Activated naive CD4-positive, alpha-beta T cell treated with anti-CD3 and anti-CD28 coated beads, Interleukin-2, amount 50 U/mL, for 72 hours (primary cell): ENCODE results near the gene TLR1. TPM values are rescaled to one million over a fixed set of nuclear protein-coding genes. Genes with fewer than 3 reads are reported as not detected.
"Not testable (repeated sequence)": the region's sequence is repeated elsewhere in the genome, so short reads cannot be mapped to it uniquely, and the experiment has no call there.

Source experiments
- ATAC-seq, 2 donors: fragments of 150-1000 bp; cut with Tn5 transposase; 2 replicates each; pipeline ENCODE4 v1.10.0; 2021; ENCODE audit warnings: mild to moderate bottlenecking in 2 of 2, moderate library complexity in 2 of 2
- DNase-seq, 2 donors: peaks; one replicate each; pipeline ENCODE4 v3.0.0; 2021 to 2022; ENCODE audit warnings: low spot score in 2 of 2
- H3K27ac Mint-ChIP-seq, 2 donors: one replicate each; pipeline ENCODE4 v1.8.0; 2022; ENCODE audit warnings: mild to moderate bottlenecking in 2 of 2, mixed read lengths in 2 of 2
- H3K36me3 Mint-ChIP-seq, 2 donors: one replicate each; pipeline ENCODE4 v1.8.0; 2022; ENCODE audit warnings: mixed read lengths in 2 of 2
- H3K9me3 Mint-ChIP-seq, 2 donors: one replicate each; pipeline ENCODE4 v1.8.0; 2022; ENCODE audit warnings: mixed read lengths in 2 of 2
- total RNA-seq, 2 donors: library from RNA; stranded (reverse); gene quantifications; one replicate each; pipeline ENCODE4 v1.2.3, GENCODE V29; 2022

TLR1 gene
- total RNA-seq, 2 donors from 2014 or later, result 1.1 to 3.2 TPM

DNA sequence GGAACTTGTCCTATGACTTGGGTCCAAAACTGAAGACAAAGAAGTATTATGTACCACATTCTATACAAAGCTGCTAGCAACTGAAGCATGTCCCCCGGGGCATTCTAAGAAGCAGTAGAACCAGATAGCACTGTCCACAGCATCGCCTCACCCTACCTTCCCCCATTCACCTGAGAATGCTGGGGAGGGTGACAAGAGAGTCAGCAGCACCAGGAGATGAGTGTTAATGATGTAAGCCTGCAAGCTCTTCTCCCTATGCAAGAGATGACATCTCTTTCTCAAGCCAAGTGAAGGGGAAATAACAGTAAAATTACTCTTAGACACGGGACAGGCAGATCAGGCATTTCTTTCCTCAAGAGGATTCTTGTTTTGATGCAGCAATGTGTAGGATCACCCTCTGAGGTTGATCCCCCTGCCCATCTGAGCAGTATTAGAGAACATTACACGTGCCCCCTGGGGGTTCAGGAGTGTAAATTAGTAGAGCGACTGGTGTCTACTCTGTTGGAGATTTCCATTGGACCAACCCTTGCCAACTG is 13.9 kb upstream of the TLR1 start:
- no peak for DNase-seq
- H3K36me3 Mint-ChIP-seq, result peaks cover 17 to 18% of the 10 kb centered on the region in 2 donors
- no peak for ATAC-seq
- no peak overlapping the region for H3K27ac Mint-ChIP-seq
- peaks cover 8 to 30% of the 10 kb centered on the region in 2 donors for H3K9me3 Mint-ChIP-seq

DNA sequence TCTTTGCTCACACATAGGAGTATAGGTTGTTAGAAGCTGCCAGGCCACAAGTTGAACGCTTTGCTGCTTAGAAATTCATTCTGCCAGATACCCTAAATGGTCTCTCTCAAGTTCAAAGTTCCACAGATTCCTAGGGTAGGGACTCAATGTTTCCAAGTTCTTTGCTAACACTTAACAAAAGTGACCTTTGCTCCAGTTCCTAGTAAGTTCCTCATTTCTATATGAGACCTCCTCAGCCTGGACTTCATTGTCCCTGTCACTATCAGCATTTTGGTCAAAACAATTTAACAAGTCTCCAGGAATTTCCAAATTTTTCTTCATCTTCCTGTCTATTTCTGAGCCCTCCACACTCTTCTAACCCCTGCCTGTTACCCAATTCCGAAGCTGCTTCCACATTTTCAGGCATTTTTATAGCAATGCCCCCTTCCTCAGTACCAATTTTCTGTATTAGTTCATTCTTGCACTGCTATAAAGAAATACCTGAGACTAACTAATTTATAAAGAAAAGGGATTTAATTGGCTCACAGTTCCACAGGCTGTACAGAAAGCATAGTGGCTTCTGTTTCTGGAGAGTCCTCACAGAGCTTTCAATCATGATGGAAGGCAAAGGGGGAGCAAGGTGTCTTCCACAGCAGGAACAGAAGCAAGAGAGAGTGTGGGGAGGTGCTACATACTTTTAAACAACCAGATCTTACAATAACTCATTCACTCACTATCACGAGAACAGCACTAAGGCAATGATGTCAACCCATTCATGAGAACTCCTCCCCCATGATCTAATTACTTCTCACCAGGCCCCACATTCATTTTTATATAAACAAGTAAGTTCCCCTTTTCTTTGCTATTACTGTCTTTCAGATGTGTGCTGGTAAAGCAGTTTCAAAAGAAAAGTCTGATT is 11.5 kb upstream of the TLR1 start:
- no peak for DNase-seq
- Mint-ChIP-seq H3K27ac (no peak overlapping the region), H3K9me3 (peaks cover 0 to 17% of the 10 kb centered on the region in 2 donors), H3K36me3 (peaks cover 6 to 7% of the 10 kb centered on the region in 2 donors)
- no peak for ATAC-seq

DNA sequence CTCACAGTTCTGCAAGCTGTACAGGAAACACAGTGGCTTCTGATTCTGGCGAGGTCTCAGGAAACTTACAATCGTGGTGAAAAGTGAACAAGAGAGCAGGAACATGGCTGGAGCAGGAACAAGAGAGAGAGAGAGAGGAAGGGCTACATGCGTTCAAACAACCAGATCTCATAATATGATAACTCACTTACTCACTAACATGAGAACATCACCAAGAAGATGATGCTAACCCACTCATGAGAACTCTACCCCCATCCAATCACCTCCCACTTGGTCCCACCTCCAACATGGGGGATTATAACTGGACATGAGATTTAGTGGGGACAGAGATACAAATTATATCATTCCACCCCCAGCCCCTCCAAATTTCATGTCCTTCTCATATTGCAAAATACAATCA is 9.8 kb upstream of the TLR1 start:
- Mint-ChIP-seq H3K36me3 (peaks cover 6 to 7% of the 10 kb centered on the region in 2 donors), H3K27ac (no peak overlapping the region), H3K9me3 (peaks cover 0 to 17% of the 10 kb centered on the region in 2 donors)
- no peak for ATAC-seq
- no peak for DNase-seq

DNA sequence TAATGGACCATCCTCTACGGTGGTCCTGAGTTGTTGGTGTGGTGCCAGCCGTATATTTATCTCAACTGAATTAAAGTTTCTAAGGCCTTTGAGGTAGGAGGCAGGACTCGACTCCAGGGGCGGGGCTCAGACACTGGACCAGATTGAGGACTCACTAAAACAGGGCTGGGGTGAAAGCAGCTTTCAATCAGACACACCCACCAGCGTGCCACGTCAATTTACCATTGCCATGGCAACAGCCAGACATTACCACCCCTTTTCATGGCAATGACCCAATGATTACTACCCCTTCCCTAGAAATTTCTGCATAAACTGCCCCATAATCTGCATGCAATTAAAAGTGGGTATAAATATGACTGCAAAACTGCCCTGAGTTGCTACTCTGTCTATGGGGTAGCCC is 6.7 kb upstream of the TLR1 start:
- ATAC-seq, result no peak
- peaks cover 6 to 7% of the 10 kb centered on the region in 2 donors for H3K36me3 Mint-ChIP-seq
- no peak for DNase-seq

DNA sequence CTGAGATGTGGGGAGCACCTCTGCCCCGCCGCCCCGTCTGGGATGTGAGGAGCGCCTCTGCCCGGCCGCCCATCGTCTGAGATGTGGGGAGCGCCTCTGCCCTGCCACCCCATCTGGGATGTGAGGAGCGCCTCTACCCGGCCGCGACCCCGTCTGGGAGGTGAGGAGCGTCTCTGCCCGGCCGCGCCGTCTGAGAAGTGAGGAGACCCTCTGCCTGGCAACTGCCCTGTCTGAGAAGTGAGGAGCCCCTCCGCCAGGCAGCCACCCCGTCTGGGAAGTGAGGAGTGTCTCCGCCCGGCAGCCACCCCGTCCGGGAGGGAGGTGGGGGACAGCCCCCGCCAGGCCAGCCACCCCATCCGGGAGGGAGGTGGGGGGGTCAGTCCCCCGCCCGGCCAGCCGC is 2.9 kb upstream of the TLR1 start:
- not testable (repeated sequence) for ATAC-seq, DNase-seq, H3K27ac Mint-ChIP-seq
- H3K36me3 Mint-ChIP-seq, result peaks cover 9 to 12% of the 10 kb centered on the region in 2 donors
- peaks cover 4 to 11% of the 10 kb centered on the region in 2 donors for H3K9me3 Mint-ChIP-seq

More for the DNA sequence above, 6.7 kb upstream of the TLR1 start:
- Mint-ChIP-seq H3K27ac (no peak overlapping the region), H3K9me3 (peaks cover 0 to 17% of the 10 kb centered on the region in 2 donors)

DNA sequence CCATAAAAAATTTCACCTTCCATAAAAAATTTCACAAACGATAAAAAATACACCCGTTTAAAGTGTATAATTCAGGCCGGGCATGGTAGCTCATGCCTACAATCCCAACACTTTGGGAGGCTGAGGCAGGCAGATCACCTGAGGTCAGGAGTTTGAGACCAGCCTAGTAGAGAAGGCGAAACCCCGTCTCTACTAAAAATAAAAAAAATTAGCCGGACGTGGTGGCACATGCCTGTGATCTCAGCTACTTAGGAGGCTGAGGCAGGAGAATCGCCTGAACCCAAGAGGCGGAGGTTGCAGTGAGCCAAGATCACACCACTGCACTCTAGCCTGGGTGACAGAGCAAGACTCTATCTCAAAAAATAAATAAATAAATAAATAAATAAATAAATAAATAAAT is 1.7 kb upstream of the TLR1 start:
- H3K36me3 Mint-ChIP-seq, result peaks cover 17 to 24% of the 10 kb centered on the region in 2 donors
- peak overlapping the region in 1 of 2 donors; percentile 91 for H3K27ac Mint-ChIP-seq
- not testable (repeated sequence) for ATAC-seq, DNase-seq
- peaks cover 11 to 16% of the 10 kb centered on the region in 2 donors for H3K9me3 Mint-ChIP-seq

DNA sequence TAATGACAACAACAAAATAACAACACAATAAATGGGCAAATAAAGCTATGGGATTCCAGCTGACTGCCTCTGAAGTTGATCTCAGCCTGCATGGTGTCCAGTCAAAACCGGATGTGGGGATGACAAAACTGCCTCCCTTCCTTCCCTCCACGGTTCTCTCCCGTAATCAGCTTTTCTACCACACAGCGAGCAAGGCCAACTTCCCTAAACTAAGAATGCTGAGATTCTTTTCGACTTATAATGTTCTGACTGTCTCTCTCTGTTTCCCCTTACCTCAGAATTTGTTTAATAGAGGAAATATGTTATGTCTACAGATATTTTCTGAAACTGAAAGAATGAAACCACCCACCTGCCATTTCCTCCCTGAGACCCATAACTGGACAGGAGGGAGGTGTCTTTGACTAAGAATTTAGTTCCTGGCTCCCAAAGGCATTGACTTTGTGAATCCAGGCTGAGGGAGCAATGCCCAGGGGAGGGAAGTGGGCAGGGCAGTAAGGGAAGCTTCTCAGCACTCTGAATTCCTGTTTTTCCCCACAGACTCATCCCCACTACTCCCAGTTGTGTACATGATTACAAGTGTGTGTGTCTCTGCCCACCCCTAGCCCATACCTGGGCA is 1.0 kb upstream of the TLR1 start:
- peaks cover 17 to 22% of the 10 kb centered on the region in 2 donors for H3K9me3 Mint-ChIP-seq
- peak; percentile 36 to 56 for ATAC-seq

DNA sequence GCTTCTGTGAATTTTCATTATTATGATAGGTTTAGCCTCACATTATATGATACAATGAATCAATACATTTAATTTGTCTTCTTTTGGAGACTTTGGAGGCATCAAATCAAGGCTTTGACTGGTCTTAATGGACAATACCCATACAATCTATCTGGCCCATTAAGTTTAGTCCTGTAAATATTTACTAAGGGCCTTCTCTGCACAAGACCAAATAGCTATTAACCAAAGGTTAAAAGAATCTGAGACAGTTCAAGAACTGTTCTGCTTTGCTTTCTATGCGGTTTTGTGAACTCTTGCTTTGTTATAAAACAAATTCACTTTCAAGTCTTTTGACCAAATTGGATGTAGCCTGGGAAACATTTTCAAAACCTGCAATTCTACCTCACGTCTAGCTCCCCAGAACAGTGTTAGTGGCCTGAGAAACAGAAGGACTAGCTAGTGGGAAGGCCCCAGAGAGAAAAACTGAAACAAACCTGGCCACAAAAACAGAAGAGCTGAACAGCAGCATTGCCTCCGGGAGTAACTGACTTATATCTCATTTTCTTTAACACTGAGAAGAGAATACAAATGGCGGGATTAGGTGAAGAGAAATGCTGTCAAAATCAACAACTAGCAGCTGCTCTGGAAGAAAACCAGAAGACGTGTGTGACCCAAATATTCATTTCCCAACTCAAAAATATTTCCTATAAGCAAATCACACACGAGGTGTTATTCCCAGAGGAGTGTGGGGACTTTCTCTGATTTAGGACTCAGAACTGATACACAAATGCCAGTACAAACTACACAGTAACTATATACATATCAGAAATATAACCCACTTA is 548 bp downstream of the TLR1 start:
- H3K36me3 Mint-ChIP-seq, result peaks cover 39 to 46% of the 10 kb centered on the region in 2 donors
- DNase-seq (peak; percentile 14 to 58), ATAC-seq (peak; percentile 70 to 91)
- peaks cover 27 to 34% of the 10 kb centered on the region in 2 donors for H3K9me3 Mint-ChIP-seq
- peak overlapping the region; percentile 91 to 94 for H3K27ac Mint-ChIP-seq

More for the DNA sequence above, 1.0 kb upstream of the TLR1 start:
- Mint-ChIP-seq H3K27ac (peak overlapping the region; percentile 67 to 91), H3K36me3 (peaks cover 23 to 30% of the 10 kb centered on the region in 2 donors)
- DNase-seq, result no peak

DNA sequence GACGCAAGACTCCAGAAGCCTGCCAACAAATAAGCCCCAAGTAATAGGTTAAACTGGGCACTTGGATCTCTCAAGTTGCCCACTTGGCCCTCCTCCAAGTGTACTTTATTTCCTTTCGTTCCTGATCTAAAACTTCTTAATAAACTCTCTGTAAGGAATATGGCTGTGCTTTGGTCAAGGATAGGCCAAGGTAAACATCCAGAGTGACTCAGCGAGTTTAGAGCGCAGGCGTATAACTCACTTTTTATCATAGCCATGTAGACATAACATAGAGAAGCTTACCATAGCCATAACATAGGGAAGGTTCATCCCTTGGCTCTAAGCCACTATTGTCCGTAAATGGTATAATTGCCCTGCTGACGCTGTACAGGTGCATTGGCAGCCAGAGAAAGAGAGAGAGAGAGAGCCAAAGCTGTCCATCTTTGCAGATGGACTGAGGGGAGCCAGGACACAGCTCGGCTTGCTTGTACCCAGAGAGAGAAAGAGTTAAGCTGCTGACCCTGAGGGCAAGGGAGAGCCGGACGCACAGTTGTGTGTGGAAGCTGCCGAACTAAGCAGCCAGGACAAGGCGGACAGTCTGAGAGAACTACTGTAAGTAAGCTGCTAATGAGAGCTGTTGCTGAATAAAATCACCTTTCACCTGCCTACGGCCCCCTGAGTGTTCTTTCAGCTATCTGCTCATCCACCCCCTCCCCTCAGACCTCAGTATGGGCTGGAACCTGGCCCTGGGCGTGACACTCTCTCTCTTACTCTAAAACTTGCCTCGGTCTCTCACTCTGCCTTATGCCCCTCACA is 1.8 kb downstream of the TLR1 start:
- DNase-seq (no peak), ATAC-seq (no peak)
- Mint-ChIP-seq H3K27ac (peak overlapping the region in 1 of 2 donors; percentile 33), H3K36me3 (peaks cover 42 to 49% of the 10 kb centered on the region in 2 donors), H3K9me3 (peaks cover 29 to 36% of the 10 kb centered on the region in 2 donors)

DNA sequence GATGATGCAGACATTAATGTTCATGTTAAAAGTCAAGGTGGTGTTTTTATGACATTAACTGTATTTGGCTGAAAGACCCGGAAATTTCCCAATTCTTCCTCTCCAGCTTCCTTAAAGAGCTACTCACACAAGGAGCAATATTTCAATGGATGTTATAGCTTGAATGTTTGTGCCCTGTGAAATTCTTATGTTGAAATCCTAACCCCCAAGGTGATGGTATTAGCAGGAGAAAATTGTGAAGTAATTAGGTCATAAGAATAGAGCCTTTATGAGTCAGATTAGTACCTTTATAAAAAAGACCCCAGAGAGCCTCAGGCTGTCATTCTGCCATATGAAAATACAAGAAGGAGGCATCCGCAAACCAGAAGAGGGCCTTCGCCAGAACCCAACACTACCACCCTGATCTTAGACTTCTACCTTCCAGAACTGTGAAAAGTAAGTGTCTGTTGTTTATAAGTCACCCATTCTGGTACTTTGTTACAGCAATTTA is 3.6 kb downstream of the TLR1 start:
- peaks cover 42 to 49% of the 10 kb centered on the region in 2 donors for H3K36me3 Mint-ChIP-seq
- no peak overlapping the region for H3K27ac Mint-ChIP-seq

DNA sequence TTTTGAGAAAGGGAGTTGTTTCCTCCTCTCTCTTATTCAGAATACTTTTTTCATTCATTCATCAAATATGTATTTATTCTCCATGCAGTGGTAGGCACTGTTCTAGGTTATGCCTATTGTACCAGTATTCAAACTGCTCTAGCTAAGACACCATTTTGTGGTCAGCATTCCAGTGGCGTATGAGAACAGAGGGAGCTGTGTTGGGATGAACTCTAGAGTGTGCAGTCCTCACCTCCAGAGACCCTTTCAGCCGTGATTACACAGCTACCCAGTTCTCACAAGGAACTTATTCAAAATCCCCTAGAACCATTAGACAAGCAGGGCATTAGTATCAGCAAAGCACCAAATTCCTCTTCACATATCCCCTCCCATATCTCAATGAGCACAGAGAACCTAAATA is 4.2 kb downstream of the TLR1 start:
- peaks cover 42% of the 10 kb centered on the region in 2 donors for H3K9me3 Mint-ChIP-seq
- ATAC-seq (no peak), DNase-seq (no peak)
- H3K27ac Mint-ChIP-seq, result no peak overlapping the region
- peaks cover 42 to 49% of the 10 kb centered on the region in 2 donors for H3K36me3 Mint-ChIP-seq

More for the DNA sequence above, 3.6 kb downstream of the TLR1 start:
- no peak for ATAC-seq
- DNase-seq, result no peak
- peaks cover 36 to 41% of the 10 kb centered on the region in 2 donors for H3K9me3 Mint-ChIP-seq

DNA sequence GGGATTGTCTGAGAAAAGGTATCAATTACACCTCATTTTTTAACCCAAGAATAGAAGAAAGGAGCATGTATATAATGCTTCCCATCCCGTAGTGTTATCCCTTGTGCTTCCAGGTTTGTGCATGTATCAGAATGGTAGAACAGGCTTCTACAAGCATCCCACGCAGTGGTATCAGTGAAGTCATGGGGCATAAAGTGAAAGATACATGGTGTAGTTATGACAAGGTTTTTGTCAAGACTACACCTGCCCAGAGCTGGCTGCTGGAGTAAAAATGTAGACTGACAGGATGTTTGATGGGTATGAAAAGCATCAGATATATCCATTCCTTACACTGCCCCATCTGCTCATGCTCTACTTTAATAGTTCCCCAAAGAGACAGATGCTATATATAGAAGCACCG is 9.5 kb downstream of the TLR1 start:
- H3K36me3 Mint-ChIP-seq, result peaks cover 17 to 33% of the 10 kb centered on the region in 2 donors
- peaks cover 35% of the 10 kb centered on the region in 2 donors for H3K9me3 Mint-ChIP-seq
- no peak overlapping the region for H3K27ac Mint-ChIP-seq
- ATAC-seq (no peak), DNase-seq (no peak)

DNA sequence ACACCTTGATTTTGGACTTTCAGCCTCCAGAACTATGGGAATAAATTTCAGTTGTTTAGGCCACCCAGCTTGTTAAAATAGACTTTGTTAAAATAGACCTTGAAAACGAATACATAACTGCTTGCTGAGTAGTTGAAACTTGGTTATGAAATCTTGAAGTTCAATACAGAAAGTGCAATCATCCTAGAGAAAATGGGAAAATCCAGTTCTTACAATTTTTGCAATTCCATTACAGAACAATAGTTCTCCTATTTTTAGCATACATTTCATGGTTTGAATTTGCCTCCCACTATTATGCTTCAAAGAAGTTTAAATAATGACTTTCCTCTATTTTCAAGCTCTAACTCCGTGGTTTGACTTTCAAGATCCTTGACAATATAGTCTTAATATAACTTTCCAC is 10.5 kb downstream of the TLR1 start:
- H3K9me3 Mint-ChIP-seq, result peaks cover 28 to 33% of the 10 kb centered on the region in 2 donors
- ATAC-seq (no peak), DNase-seq (no peak)
- H3K36me3 Mint-ChIP-seq, result peaks cover 10 to 25% of the 10 kb centered on the region in 2 donors
- H3K27ac Mint-ChIP-seq, result no peak overlapping the region

DNA sequence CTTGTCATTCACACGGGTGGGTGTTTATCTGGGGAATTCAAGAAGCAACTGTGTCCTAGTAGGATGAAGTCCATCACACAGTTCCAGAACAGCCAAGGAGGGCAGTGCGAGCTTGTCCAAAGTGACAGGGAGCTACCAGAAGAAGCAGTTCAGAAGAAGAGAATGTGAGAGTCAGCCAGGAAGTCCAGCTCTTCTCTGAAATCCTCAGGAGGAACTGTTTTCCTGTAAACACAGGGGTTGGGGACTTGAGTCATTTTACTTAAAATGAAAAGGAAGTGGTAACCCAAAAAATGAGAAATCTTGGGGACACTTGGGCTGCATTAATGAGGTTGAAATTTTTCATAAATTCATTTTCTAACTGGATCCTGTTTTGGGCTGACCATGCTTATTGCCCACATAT is 13.6 kb downstream of the TLR1 start:
- Mint-ChIP-seq H3K9me3 (peaks cover 21 to 24% of the 10 kb centered on the region in 2 donors), H3K27ac (no peak overlapping the region), H3K36me3 (peaks cover 6 to 22% of the 10 kb centered on the region in 2 donors)
- DNase-seq (no peak), ATAC-seq (no peak)

DNA sequence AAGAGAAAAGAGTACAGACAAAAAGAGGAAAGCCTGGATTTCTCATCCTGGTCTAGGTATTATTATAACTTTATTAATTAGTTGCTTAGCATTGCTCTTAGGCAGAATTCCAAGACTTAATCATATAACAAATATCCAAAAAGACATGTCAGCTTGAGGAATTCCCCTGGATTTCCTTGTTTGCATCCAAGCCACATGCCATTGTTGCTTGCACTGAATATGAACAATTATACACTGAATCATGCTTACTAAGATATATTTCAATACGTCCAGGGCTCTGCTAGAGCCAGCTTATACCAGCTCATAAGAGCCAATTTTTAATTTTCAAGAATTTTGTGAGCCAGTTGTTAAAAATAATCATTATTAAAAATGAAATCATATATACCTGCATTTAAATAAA is 16.3 kb downstream of the TLR1 start:
- H3K27ac Mint-ChIP-seq, result no peak overlapping the region
- ATAC-seq (no peak), DNase-seq (no peak)
- peaks cover 6 to 10% of the 10 kb centered on the region in 2 donors for H3K9me3 Mint-ChIP-seq
- H3K36me3 Mint-ChIP-seq, result peaks cover 6 to 11% of the 10 kb centered on the region in 2 donors
